ENCODE results near the gene DNAJC16.

DNA sequence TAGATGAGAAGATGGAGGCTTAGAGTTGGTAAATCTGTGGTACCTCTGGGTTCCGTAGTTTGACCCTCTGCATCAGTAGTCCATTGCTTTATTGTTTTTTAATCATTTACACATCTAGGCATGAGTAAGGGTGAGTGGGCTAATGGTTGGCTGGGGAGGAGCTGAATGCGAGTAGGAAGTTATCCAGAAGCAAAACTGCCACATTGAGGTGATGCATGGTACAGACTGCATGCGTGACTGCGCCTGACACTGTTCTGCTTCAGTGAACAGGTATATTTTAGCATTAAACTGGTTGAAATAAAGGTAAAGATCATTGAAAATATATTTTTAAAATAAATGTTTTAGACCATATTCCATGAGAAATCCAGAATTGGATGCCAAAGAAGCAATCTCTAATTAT, 4.4 kb downstream of the DNAJC16 start:
- TF ChIP-seq, protein P1, sequence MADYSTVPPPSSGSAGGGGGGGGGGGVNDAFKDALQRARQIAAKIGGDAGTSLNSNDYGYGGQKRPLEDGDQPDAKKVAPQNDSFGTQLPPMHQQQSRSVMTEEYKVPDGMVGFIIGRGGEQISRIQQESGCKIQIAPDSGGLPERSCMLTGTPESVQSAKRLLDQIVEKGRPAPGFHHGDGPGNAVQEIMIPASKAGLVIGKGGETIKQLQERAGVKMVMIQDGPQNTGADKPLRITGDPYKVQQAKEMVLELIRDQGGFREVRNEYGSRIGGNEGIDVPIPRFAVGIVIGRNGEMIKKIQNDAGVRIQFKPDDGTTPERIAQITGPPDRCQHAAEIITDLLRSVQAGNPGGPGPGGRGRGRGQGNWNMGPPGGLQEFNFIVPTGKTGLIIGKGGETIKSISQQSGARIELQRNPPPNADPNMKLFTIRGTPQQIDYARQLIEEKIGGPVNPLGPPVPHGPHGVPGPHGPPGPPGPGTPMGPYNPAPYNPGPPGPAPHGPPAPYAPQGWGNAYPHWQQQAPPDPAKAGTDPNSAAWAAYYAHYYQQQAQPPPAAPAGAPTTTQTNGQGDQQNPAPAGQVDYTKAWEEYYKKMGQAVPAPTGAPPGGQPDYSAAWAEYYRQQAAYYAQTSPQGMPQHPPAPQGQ (CRISPR knock-in tag; IDR thresholded peaks at IDR 0.05; ENCODE audit: borderline replicate concordance): no peak
- TF ChIP-seq TGIF2 (CRISPR knock-in tag; IDR thresholded peaks at IDR 0.05) (no peak), FOXA3 (CRISPR knock-in tag; IDR thresholded peaks at IDR 0.05) (no peak), CBX1 (IDR thresholded peaks at IDR 0.05; ENCODE audit: low read depth) (no peak), BRCA1 (CRISPR knock-in tag; IDR thresholded peaks at IDR 0.05) (no peak), KLF13 (CRISPR knock-in tag; IDR thresholded peaks at IDR 0.05) (no peak), SP2 (CRISPR knock-in tag; IDR thresholded peaks at IDR 0.05) (no peak), ZNF530 (CRISPR knock-in tag; IDR thresholded peaks at IDR 0.05; ENCODE audit: low read depth) (no peak), RAD21 (CRISPR knock-in tag; IDR thresholded peaks at IDR 0.05) (no peak), FOXK1 (CRISPR knock-in tag; IDR thresholded peaks at IDR 0.05; ENCODE audit: borderline replicate concordance, low read depth) (no peak), EHMT2 (IDR thresholded peaks at IDR 0.05; ENCODE audit: borderline replicate concordance, low read depth, low read length) (no peak)
- TF ChIP-seq, protein P2, sequence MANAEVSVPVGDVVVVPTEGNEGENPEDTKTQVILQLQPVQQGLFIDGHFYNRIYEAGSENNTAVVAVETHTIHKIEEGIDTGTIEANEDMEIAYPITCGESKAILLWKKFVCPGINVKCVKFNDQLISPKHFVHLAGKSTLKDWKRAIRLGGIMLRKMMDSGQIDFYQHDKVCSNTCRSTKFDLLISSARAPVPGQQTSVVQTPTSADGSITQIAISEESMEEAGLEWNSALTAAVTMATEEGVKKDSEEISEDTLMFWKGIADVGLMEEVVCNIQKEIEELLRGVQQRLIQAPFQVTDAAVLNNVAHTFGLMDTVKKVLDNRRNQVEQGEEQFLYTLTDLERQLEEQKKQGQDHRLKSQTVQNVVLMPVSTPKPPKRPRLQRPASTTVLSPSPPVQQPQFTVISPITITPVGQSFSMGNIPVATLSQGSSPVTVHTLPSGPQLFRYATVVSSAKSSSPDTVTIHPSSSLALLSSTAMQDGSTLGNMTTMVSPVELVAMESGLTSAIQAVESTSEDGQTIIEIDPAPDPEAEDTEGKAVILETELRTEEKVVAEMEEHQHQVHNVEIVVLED (CRISPR knock-in tag; IDR thresholded peaks at IDR 0.05; ENCODE audit: borderline replicate concordance): no peak

All from HepG2 (cell line).